Fibroblast of peridontal ligament (primary cell): ENCODE results near the gene WNT7B.
A peak's percentile ranks its signal among the peaks of the same experiment; 100 is the strongest.
"Not testable (repeated sequence)": the region's sequence is repeated elsewhere in the genome, so short reads cannot be mapped to it uniquely, and the experiment has no call there.

Experiments used
- DNase-seq: peaks from one replicate; pipeline ENCODE4 v3.0.0-alpha.2; 2010; ENCODE audit errors: extremely low read depth

Gene WNT7B

GRCh38 chr22:46008291-46008690 lies 31.3 kb upstream of the WNT7B start:
- no peak for DNase-seq

GRCh38 chr22:46007848-46008261 lies 30.9 kb upstream of the WNT7B start:
- DNase-seq, result peak; percentile 71

GRCh38 chr22:46007003-46007847 lies 30.3 kb upstream of the WNT7B start:
- no peak for DNase-seq

GRCh38 chr22:46006379-46007002 lies 29.5 kb upstream of the WNT7B start:
- peak; percentile 83 for DNase-seq

- DNase-seq, result not testable (repeated sequence)
These were observed 28.2 kb upstream of the WNT7B start for GRCh38 chr22:46005116-46005705.

GRCh38 chr22:46004105-46004866 lies 27.3 kb upstream of the WNT7B start:
- DNase-seq, result no peak

GRCh38 chr22:46003271-46004091 lies 26.5 kb upstream of the WNT7B start:
- DNase-seq, result no peak

- no peak for DNase-seq
These were observed 25.9 kb upstream of the WNT7B start for GRCh38 chr22:46002757-46003270.

- DNase-seq, result no peak
These were observed 24.6 kb upstream of the WNT7B start for GRCh38 chr22:46001426-46002106.

- DNase-seq, result no peak
These were observed 24.1 kb upstream of the WNT7B start for GRCh38 chr22:46001046-46001425.

GRCh38 chr22:46000081-46001027 lies 23.4 kb upstream of the WNT7B start:
- DNase-seq, result no peak

GRCh38 chr22:45999379-45999971 lies 22.5 kb upstream of the WNT7B start:
- DNase-seq, result no peak

- DNase-seq, result no peak
These were observed 21.8 kb upstream of the WNT7B start for GRCh38 chr22:45998638-45999378.

GRCh38 chr22:45997777-45998637 lies 21.0 kb upstream of the WNT7B start:
- no peak for DNase-seq

- DNase-seq, result peak; percentile 95
These were observed 20.3 kb upstream of the WNT7B start for GRCh38 chr22:45997077-45997776.

GRCh38 chr22:45996241-45997076 lies 19.5 kb upstream of the WNT7B start:
- DNase-seq, result peak; percentile 38
